EH (cell line): Measurements from ENCODE around the gene VAC14.
A peak's percentile ranks its signal among the peaks of the same experiment; 100 is the strongest.
"Not testable (repeated sequence)": the region's sequence is repeated elsewhere in the genome, so short reads cannot be mapped to it uniquely, and the experiment has no call there.

Experiments used
- DNase-seq: peaks from one replicate; pipeline ENCODE4 v3.0.0-alpha.2; 2015; ENCODE audit warnings: low read depth

VAC14 gene

GRCh38 chr16:70800781-70801480 is at the start of gene VAC14:
Gene VAC14 (minus strand): TSS chr16:70801158. CDS start chr16:70800900, 258 bp downstream.
- peak; percentile 82 for DNase-seq

GRCh38 chr16:70823498-70824118 is 22.6 kb upstream of the VAC14 start:
- DNase-seq: not testable (repeated sequence)

GRCh38 chr16:70822734-70823133 is 21.8 kb upstream of the VAC14 start:
- DNase-seq: not testable (repeated sequence)

GRCh38 chr16:70818088-70818487 is 17.1 kb upstream of the VAC14 start:
- not testable (repeated sequence) for DNase-seq

- DNase-seq: no peak
Observed at GRCh38 chr16:70809392-70810060, 8.6 kb upstream of the VAC14 start.

- no peak for DNase-seq
Observed at GRCh38 chr16:70808371-70808770, 7.4 kb upstream of the VAC14 start.

GRCh38 chr16:70805787-70806186 is 4.8 kb upstream of the VAC14 start:
- peak; percentile 78 for DNase-seq

GRCh38 chr16:70805380-70805779 is 4.4 kb upstream of the VAC14 start:
- no peak for DNase-seq

GRCh38 chr16:70804734-70805169 is 3.8 kb upstream of the VAC14 start:
- no peak for DNase-seq

- peak; percentile 67 for DNase-seq
Observed at GRCh38 chr16:70804153-70804733, 3.3 kb upstream of the VAC14 start.

GRCh38 chr16:70803319-70803718 is 2.4 kb upstream of the VAC14 start:
- DNase-seq: no peak

- DNase-seq: peak; percentile 26
Observed at GRCh38 chr16:70801611-70802010, 653 bp upstream of the VAC14 start.

GRCh38 chr16:70800311-70800710 is 647 bp downstream of the VAC14 start:
- no peak for DNase-seq

GRCh38 chr16:70796301-70796700 is 4.7 kb downstream of the VAC14 start:
- DNase-seq: no peak

GRCh38 chr16:70795296-70795912 is 5.6 kb downstream of the VAC14 start:
- DNase-seq: no peak

- DNase-seq: no peak
Observed at GRCh38 chr16:70793851-70794502, 7.0 kb downstream of the VAC14 start.

- DNase-seq: no peak
Observed at GRCh38 chr16:70790815-70791214, 10.1 kb downstream of the VAC14 start.

GRCh38 chr16:70789595-70790447 is 11.1 kb downstream of the VAC14 start:
- no peak for DNase-seq

GRCh38 chr16:70788668-70789594 is 12.0 kb downstream of the VAC14 start:
- peak; percentile 62 for DNase-seq
